ENCODE data around the gene TRABD2A. TPM values are rescaled to one million over a fixed set of nuclear protein-coding genes. Genes with fewer than 3 reads are reported as not detected.
A peak's percentile ranks its signal among the peaks of the same experiment; 100 is the strongest.

Gene TRABD2A
- total and polyA plus RNA-seq, 9 of the 15 experiments (the other 6 are each of a cell fraction or from before 2014, with no cell fraction given), result 0.07 to 0.45 (median 0.25) TPM

DNA sequence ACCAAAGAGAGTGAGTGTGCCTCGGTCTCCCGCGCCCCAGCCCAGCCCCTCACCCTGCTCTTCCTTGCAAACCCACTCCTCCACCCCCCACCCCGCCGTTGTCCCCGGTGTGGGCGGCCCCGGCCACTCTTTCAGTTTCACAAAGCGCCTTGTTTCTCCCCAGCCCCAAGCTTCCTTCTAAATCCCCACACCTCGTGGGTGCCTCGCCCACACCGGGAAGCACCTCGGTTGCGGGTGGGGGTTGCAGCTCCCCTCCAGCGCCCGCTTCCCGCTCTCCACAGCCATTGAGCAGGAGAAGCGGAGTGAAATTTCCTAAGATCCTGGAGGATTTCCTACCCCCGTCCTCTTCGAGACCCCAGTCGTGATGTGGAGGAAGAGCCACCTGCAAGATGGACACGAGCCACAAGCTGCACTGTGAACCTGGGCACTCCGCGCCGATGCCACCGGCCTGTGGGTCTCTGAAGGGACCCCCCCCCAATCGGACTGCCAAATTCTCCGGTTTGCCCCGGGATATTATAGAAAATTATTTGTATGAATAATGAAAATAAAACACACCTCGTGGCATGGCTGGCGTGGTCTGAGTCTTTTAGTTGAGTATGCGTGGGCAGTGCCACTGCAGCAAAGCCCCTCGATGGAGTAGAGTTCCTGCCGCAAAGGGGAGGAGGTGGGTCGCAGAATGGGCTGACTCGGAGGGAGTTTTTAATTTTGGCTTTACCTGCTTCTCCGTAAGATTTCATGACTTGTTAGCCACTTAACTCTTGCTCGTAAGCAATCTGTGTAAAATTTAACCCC is 25.4 kb upstream of the TRABD2A start (continued):
- TF ChIP-seq, protein P1, sequence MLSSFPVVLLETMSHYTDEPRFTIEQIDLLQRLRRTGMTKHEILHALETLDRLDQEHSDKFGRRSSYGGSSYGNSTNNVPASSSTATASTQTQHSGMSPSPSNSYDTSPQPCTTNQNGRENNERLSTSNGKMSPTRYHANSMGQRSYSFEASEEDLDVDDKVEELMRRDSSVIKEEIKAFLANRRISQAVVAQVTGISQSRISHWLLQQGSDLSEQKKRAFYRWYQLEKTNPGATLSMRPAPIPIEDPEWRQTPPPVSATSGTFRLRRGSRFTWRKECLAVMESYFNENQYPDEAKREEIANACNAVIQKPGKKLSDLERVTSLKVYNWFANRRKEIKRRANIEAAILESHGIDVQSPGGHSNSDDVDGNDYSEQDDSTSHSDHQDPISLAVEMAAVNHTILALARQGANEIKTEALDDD (IDR thresholded peaks at IDR 0.05), result no peak
- TF ChIP-seq BHLHE40 (IDR thresholded peaks at IDR 0.05; ENCODE audit: low read length) (no peak), ZBTB17 (CRISPR knock-in tag; IDR thresholded peaks at IDR 0.05) (no peak), KDM5B (IDR thresholded peaks at IDR 0.05; ENCODE audit: insufficient replicate concordance, low read depth, low read length) (peak; percentile 59), ZNF146 (CRISPR knock-in tag; IDR thresholded peaks at IDR 0.05; ENCODE audit: unreplicated experiment) (no peak), CBX3 (IDR thresholded peaks at IDR 0.05; ENCODE audit: borderline replicate concordance in 1 of 2, low read length in 2 of 2) (no peak), ZNF175 (CRISPR knock-in tag; IDR thresholded peaks at IDR 0.05; ENCODE audit: low read depth) (0 out of 2 replicates have a peak, but pooled peaks have one; percentile 9), MTA2 (IDR thresholded peaks at IDR 0.05; ENCODE audit: low read depth) (no peak), FOXK1 (CRISPR knock-in tag; IDR thresholded peaks at IDR 0.05; ENCODE audit: borderline replicate concordance) (no peak), ZSCAN29 (IDR thresholded peaks at IDR 0.05) (no peak), EGR1 (conservative IDR thresholded peaks at IDR 0.05) (peak; percentile 40; the same call in 1 of the 2 replicates)
- TF ChIP-seq, protein P2, sequence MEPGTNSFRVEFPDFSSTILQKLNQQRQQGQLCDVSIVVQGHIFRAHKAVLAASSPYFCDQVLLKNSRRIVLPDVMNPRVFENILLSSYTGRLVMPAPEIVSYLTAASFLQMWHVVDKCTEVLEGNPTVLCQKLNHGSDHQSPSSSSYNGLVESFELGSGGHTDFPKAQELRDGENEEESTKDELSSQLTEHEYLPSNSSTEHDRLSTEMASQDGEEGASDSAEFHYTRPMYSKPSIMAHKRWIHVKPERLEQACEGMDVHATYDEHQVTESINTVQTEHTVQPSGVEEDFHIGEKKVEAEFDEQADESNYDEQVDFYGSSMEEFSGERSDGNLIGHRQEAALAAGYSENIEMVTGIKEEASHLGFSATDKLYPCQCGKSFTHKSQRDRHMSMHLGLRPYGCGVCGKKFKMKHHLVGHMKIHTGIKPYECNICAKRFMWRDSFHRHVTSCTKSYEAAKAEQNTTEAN (CRISPR knock-in tag; IDR thresholded peaks at IDR 0.05), result no peak
- TF ChIP-seq, protein P3, sequence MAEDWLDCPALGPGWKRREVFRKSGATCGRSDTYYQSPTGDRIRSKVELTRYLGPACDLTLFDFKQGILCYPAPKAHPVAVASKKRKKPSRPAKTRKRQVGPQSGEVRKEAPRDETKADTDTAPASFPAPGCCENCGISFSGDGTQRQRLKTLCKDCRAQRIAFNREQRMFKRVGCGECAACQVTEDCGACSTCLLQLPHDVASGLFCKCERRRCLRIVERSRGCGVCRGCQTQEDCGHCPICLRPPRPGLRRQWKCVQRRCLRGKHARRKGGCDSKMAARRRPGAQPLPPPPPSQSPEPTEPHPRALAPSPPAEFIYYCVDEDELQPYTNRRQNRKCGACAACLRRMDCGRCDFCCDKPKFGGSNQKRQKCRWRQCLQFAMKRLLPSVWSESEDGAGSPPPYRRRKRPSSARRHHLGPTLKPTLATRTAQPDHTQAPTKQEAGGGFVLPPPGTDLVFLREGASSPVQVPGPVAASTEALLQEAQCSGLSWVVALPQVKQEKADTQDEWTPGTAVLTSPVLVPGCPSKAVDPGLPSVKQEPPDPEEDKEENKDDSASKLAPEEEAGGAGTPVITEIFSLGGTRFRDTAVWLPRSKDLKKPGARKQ (CRISPR knock-in tag; IDR thresholded peaks at IDR 0.05), result no peak
- TF ChIP-seq, protein P4, sequence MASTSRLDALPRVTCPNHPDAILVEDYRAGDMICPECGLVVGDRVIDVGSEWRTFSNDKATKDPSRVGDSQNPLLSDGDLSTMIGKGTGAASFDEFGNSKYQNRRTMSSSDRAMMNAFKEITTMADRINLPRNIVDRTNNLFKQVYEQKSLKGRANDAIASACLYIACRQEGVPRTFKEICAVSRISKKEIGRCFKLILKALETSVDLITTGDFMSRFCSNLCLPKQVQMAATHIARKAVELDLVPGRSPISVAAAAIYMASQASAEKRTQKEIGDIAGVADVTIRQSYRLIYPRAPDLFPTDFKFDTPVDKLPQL (IDR thresholded peaks at IDR 0.05; ENCODE audit: extremely low read depth, insufficient read length), result no peak
